OCI-LY7 (cell line): Measurements from ENCODE around the gene TMEM220.

ENCODE experiments used
- CTCF ChIP-seq: fragments of 200-600 bp; sonication (generic); conservative IDR thresholded peaks from 2 replicates; pipeline ENCODE4 v1.5.1; 2014; ENCODE audit warnings: mild to moderate bottlenecking, antibody characterized with exemption, low read length, moderate library complexity, mixed read lengths
- EZH2phosphoT487 ChIP-seq: fragments of 200-600 bp; sonication (generic); IDR thresholded peaks from 2 replicates; pipeline ENCODE4 v1.6.1; 2018; ENCODE audit warnings: low read depth, borderline replicate concordance, mild to moderate bottlenecking, mixed run types, antibody characterized with exemption, low read length, moderate library complexity, mixed read lengths

DNA sequence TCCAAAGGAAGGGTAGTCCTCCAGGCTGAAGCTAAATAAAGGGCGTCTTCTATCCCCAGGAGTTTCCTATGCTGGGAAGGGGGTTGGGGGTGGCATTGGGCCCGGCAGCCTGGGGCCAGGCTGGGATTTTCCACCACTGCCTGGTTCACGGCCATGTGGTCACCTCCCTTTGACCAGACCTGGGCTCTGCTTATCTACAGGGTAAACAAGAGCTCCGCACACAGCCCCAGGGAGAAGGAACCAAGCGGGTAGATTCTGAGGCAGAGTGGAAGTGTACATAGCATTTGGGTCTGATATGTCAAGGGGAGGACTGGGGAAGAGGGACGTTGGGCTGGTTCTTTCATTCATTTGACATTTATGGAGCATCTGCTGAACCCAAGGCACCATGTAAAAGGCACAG, 27.2 kb upstream of the TMEM220 start:
- TF ChIP-seq CTCF (no peak), EZH2phosphoT487 (no peak)
